GM21825 (cell line): ENCODE results near the gene DHX38.

Source experiments
- ATAC-seq: cut with Tn5 transposase; IDR thresholded peaks from one replicate; pipeline ENCODE4 v1.9.1; 2021; ENCODE audit warnings: mild to moderate bottlenecking, moderate library complexity; ENCODE audit not compliant: unreplicated experiment

Gene DHX38

GRCh38 chr16:72083778-72084404 lies 9.8 kb upstream of the DHX38 start:
- ATAC-seq = no peak

- ATAC-seq = no peak
Measured at GRCh38 chr16:72084445-72084844, 9.2 kb upstream of the DHX38 start.

DNA sequence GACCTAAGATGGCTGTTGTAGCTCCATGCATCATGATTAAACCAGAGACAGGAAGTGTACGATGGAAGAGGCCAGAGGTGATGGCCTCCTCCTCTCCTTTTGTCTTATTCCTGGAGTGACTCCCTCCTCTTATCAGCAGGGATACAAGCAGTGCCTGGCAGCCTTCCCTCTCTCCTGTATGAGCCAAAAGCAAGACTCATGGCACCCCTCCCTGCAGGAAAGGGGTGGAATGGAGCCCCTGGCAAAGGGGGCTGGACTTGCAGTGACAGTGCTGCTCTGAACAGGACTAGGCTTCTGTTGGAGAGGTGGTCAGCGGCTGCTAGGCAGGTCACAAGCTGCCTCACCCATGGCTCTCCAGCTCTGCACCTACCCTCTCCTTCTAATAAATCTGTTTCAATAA lies 8.6 kb upstream of the DHX38 start:
- no peak for ATAC-seq

GRCh38 chr16:72091217-72091616 lies 2.4 kb upstream of the DHX38 start:
- no peak for ATAC-seq

DNA sequence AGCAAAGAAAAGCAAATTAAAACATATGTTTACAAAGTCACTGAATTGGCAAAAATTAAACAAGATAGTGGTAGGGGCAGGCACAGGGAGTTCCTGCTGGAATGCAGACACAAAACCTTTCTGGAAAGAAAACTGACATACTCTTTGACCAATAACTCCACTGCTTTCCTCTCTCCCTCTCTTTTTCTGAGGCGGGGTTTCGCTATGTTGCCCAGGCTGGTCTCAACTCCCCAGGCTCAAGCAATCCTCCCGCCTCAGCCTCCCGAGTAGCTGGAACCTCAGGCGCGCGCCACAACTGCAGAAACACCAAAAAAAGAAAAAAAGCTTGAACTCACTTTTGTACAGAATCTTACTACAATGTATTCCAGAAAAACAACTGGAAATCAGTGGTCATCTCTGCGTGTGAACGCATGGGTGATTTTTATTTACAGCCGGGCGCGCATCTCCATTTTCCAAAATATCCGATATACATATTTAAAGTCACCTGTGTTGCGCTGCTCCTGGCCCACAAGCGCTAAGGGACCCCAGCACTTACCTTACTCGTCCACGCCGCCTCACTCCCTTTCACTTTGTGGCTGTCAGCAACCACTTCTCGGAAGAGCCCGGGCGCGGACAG lies 707 bp upstream of the DHX38 start:
- ATAC-seq = no peak

DNA sequence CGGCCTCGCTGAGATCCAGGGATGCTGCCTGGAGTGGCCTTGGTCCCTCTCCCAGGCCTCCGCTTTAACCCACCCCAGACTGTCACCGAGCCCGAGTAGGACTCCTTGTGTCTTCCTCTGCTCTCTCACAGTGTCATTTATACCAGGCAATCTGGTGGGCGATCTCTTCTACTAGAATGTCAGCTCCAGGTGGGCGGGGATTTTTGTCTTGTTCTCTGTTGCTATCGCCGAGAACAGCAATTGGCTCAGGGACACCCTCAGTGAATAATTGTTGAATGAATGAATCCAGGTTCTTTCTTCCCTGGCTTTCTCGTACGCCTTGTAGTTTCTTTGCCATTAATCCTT lies 591 bp downstream of the DHX38 start:
- no peak for ATAC-seq

- no peak for ATAC-seq
Measured at GRCh38 chr16:72098936-72099335, 5.3 kb downstream of the DHX38 start.

DNA sequence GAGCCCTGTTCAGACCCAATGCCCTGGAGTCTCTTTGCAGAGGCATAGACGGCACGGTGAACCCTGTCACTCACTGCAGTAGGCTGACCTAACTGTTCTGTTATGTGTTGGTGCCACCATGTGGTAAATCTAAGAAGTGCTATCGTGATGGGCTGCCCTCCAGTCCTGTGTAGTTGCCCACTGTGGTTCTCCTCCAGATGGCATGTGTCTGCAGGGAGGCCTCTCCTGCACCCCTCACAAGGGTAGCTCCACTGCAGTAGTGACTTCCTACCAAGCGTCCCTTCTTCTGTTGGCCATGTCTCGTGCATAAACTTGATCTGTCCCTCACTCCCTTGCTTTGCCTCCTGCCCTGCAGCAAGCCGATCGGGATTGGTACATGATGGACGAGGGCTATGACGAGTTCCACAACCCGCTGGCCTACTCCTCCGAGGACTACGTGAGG lies 5.8 kb downstream of the DHX38 start:
- peak; percentile 45 for ATAC-seq

- ATAC-seq = no peak
Measured at GRCh38 chr16:72101195-72101594, 7.5 kb downstream of the DHX38 start.

DNA sequence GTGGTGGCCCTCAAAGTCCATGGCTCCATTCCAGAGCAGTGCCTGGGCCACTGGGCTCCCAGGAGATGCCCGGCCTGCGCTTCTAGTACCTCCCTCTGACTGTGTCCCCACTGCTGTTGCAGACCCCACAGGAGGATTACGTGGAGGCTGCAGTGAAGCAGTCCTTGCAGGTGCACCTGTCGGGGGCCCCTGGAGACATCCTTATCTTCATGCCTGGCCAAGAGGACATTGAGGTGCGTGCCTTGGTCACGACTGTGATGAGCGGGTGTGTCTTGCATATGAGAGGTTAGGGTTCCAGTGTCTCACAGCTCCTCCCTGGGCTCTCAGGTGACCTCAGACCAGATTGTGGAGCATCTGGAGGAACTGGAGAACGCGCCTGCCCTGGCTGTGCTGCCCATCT lies 11.3 kb downstream of the DHX38 start:
- no peak for ATAC-seq

GRCh38 chr16:72105978-72106377 lies 12.3 kb downstream of the DHX38 start:
- no peak for ATAC-seq

- ATAC-seq = no peak
Measured at GRCh38 chr16:72107371-72107770, 13.7 kb downstream of the DHX38 start.

- no peak for ATAC-seq
Measured at GRCh38 chr16:72108353-72109102, 14.9 kb downstream of the DHX38 start.

DNA sequence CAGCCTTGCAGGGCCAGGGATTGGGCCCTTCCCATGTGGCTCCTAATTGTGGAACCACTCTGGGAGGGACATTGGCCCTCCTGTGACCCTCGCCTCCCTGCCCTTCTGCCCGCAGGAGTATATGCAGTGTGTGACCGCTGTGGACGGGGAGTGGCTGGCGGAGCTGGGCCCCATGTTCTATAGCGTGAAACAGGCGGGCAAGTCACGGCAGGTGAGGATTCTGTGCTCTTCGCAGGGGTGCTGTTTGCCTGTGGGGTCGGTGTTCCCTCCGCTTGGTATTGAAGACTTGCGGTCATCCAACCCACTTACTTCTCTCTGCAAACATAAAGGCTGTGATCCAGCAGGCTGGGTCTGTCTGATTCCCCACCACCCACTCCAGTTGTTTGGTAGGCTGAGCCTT lies 15.7 kb downstream of the DHX38 start:
- ATAC-seq = no peak

GRCh38 chr16:72109966-72110530 lies 16.4 kb downstream of the DHX38 start:
- no peak for ATAC-seq

GRCh38 chr16:72110662-72111615 lies 17.3 kb downstream of the DHX38 start:
- ATAC-seq = no peak

GRCh38 chr16:72111657-72112451 lies 18.2 kb downstream of the DHX38 start:
- ATAC-seq = no peak

DNA sequence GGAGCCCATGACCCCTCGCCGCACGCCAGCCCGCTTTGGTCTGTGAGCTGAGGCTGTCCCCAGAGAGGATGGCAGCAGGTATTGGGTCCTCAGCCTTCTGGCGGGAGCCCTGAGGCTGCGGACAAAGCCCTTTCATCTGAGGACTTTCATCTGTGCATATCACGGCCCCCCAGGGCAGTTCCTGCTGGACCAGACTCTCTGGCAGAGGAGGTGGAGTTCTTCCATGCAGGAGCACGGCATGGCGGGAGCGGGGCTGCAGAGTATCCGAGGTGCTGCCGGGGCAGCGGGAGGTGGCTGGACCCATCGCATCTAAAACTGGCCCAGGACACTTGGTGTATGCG lies 18.8 kb downstream of the DHX38 start:
- no peak for ATAC-seq

DNA sequence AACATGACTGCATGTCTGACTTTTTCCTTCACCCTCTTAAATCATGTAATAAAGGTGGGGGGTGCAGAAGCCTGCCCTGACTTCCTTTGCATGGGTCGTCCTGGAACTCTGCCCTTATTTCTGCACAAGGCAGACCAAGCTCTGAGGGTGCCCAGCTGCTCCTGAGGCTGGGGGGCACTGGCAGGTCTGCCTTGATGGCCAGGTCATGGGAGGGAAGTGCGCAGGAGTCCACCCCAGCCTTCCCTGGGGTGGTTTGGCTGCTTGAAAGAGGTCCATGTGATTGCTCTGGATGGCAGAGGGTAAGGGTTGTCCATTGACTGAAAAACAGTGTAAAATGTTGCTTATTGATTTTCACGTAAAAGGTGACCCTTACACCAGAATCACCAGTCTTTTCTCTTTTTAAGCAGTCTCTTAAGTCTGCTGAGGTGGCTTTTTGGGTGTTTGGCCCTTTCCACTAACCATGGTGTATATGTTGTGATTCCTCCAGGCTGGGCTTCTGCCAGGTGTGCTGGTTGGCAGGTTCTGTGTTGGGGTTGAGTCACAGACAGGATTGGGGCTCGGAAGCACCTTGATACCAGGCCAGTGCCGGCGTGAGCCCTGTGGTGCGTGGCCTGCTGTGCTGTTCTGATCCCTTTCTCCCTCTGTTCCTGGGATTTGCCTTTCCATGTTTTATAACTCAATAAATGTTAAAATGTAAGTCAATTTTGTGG lies 19.4 kb downstream of the DHX38 start:
- ATAC-seq = no peak

- ATAC-seq = no peak
Measured at GRCh38 chr16:72113616-72113945, 19.9 kb downstream of the DHX38 start.
